Measurements from ENCODE around the gene ADGRG6. TPM values are rescaled to one million over a fixed set of nuclear protein-coding genes. Genes with fewer than 3 reads are reported as not detected.
"Not testable (repeated sequence)": the region's sequence is repeated elsewhere in the genome, so short reads cannot be mapped to it uniquely, and the experiment has no call there.

The ADGRG6 gene
- polyA plus RNA-seq, 4 donors = 15.1 to 37.8 (median 33.0) TPM

DNA sequence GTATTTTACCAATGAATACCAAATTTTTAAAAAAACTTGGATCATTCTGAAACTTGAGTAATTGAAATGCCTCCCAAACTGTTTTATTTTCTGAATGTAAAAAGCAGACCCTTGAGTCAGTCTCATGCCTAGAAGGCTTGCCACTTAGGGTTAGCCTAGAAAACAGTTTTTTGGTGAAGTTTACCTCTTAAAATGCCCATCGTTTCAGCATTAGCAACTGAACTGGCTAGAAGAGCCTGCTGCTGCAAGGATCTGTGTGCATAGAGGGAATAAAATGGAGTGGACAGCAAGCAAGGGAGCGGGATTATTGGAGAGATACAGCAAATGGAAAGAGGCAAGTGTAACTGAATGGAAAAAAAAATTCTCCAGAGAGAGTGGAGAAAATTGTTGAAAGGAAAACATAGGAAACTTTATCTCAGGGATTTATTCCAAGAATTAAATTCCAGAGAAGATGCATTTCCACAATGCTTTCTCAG lies 40.1 kb downstream of the ADGRG6 start:
- DNase-seq (ENCODE audit: low read depth in 4 of 4, low spot score in 3 of 4) = no peak

- DNase-seq (ENCODE audit: low read depth in 4 of 4, low spot score in 3 of 4) = no peak
Measured at GRCh38 chr6:142342986-142343385, 41.2 kb downstream of the ADGRG6 start.

DNA sequence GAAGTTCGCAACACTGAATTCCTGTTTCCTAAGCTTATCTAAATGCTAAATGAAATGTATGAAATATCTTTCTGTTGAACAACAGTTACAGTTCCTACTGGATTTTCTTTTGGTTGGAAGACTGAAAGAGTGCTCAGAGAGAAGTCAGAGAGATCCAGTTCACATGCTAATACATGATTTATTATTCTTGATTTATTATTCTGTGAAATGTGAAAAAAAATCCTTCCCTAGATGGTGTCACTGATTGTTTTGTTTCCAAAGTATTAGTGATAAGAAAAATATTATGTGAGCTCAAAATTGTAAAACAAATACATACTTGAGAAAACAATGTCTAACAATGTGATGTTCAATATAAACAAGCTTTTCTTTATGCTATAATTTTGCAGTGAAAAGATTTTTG lies 42.1 kb downstream of the ADGRG6 start:
- DNase-seq (ENCODE audit: low read depth in 4 of 4, low spot score in 3 of 4) = no peak

- no peak for DNase-seq (ENCODE audit: low read depth in 4 of 4, low spot score in 3 of 4)
Measured at GRCh38 chr6:142345261-142345660, 43.5 kb downstream of the ADGRG6 start.

DNA sequence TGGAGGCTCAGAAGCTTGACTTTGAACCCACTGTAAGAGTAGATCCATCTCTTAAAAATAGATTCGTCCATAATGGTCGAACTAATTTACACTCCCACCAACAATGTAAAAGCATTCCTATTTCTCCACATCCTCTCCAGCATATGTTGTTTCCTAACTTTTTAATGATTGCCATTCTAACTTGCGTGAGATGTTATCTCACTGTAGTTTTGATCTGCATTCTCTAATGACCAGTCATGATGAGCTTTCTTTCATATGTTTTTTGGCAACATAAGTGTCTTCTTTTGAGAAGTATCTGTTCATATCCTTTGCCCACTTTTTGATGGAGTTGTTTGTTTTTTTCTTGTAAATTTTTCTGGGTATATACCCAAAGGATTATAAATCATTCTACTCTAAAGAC lies 44.4 kb downstream of the ADGRG6 start:
- DNase-seq (ENCODE audit: low read depth in 4 of 4, low spot score in 3 of 4) = not testable (repeated sequence)

- no peak for DNase-seq (ENCODE audit: low read depth in 4 of 4, low spot score in 3 of 4)
Measured at GRCh38 chr6:142349215-142349823, 47.5 kb downstream of the ADGRG6 start.

GRCh38 chr6:142350309-142350708 lies 48.5 kb downstream of the ADGRG6 start:
- no peak for DNase-seq (ENCODE audit: low read depth in 4 of 4, low spot score in 3 of 4)

GRCh38 chr6:142353690-142354089 lies 51.9 kb downstream of the ADGRG6 start:
- no peak for DNase-seq (ENCODE audit: low read depth in 4 of 4, low spot score in 3 of 4)

- DNase-seq (ENCODE audit: low read depth in 4 of 4, low spot score in 3 of 4) = no peak
Measured at GRCh38 chr6:142354650-142355049, 52.8 kb downstream of the ADGRG6 start.

- DNase-seq (ENCODE audit: low read depth in 4 of 4, low spot score in 3 of 4) = no peak
Measured at GRCh38 chr6:142355520-142356174, 53.8 kb downstream of the ADGRG6 start.

GRCh38 chr6:142356201-142356883 lies 54.5 kb downstream of the ADGRG6 start:
- no peak for DNase-seq (ENCODE audit: low read depth in 4 of 4, low spot score in 3 of 4)

DNA sequence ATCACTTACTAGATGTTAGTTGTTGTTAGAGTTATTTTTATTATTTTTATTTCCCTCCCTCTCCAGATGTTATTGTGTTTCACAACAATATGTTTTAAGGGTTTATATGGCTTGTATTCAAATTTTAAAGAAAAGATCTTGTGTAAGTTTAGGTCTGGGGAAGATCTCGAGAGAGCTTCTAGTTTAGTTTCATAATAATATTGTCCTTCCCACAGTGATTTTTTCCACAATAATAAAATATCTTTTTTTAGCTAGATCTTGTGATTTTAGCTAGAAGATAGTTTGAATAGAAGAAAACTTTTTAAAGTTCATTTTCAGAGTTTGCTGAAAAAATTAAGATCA lies 55.0 kb downstream of the ADGRG6 start:
- no peak for DNase-seq (ENCODE audit: low read depth in 4 of 4, low spot score in 3 of 4)

DNA sequence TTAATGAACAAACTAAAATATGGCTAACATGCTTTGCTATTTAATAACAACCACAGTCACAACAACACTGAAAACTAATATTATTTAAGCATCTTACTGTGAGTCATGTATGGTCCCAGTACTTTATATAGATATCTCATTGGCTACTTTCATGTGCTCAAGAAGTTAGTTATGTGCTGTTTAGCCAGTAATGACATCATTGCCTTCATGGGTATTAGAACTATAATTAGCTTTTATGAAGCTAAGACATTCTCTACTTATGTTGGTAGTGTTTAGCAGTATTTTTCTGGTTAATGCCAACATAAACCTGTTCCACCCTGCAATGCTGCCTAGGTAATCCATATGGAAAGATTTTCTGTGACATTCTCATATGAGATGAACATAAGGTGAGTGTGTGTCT lies 56.1 kb downstream of the ADGRG6 start:
- no peak for DNase-seq (ENCODE audit: low read depth in 4 of 4, low spot score in 3 of 4)

DNA sequence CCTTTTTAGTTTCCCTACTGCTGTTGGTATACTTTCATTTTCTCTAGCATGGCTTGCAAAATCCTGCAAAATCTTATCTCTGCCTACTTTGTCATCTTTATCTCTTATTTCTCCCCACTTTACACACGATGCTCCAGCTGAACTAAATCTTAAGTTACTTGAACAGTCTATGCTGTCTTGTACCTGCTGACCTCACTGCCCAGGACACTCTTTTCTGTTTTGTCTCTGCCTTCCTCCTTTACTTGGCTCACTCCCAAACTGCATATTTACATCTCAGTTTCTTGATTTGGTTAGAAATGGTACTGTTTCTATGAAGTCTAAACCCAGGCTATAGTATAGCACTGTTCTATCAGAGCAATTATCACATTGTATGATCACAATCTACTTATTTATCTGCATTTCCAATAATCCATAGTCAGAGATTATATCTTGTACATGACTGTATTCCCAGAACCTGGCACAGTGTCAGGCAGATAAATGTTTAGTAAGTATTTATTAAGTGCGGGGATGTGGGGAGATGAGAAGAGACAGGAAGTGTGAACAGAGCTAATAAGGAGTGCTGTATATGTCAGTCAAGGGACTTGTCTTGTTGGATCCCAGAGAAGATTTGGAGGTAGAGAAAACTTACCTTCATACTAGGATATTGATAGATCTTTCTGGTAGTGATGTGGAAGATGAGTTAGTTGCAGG lies 57.6 kb downstream of the ADGRG6 start:
- no peak for DNase-seq (ENCODE audit: low read depth in 4 of 4, low spot score in 3 of 4)

- DNase-seq (ENCODE audit: low read depth in 4 of 4, low spot score in 3 of 4) = no peak
Measured at GRCh38 chr6:142361345-142361744, 59.5 kb downstream of the ADGRG6 start.

- no peak for DNase-seq (ENCODE audit: low read depth in 4 of 4, low spot score in 3 of 4)
Measured at GRCh38 chr6:142361779-142362750, 60.3 kb downstream of the ADGRG6 start.

- DNase-seq (ENCODE audit: low read depth in 4 of 4, low spot score in 3 of 4) = no peak
Measured at GRCh38 chr6:142367061-142367460, 65.3 kb downstream of the ADGRG6 start.

- no peak for DNase-seq (ENCODE audit: low read depth in 4 of 4, low spot score in 3 of 4)
Measured at GRCh38 chr6:142367501-142368018, 65.8 kb downstream of the ADGRG6 start.

DNA sequence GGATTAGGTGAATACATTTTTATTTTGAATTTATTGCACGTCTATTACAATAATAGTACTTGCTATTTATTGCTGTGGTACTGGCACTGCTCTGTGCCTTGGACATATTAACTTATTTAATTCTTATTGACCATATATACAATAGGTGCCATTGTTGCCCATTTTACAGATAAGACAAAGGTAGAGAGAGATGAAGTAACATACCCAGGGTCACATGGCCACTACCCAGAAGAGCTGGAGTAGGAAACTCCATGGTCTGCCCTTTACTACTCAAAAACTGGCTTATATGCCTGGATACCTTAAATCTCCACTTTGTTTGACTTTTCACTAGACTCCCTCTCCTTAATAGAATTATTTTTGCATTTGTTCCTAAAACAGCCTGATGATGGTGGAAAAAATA lies 67.5 kb downstream of the ADGRG6 start:
- DNase-seq (ENCODE audit: low read depth in 4 of 4, low spot score in 3 of 4) = no peak

- DNase-seq (ENCODE audit: low read depth in 4 of 4, low spot score in 3 of 4) = no peak
Measured at GRCh38 chr6:142372348-142372747, 70.5 kb downstream of the ADGRG6 start.
